GM21528 (cell line): ENCODE results near the gene LCORL.

Experiments
- ATAC-seq: cut with Tn5 transposase; IDR thresholded peaks from one replicate; pipeline ENCODE4 v1.9.1; 2021; ENCODE audit warnings: mild to moderate bottlenecking, moderate library complexity; ENCODE audit not compliant: unreplicated experiment, low FRiP score

Gene LCORL

GRCh38 chr4:17794730-17795129 is 226.8 kb downstream of the LCORL start:
- no peak for ATAC-seq
